Measurements from ENCODE around the gene KIF27.

DNA sequence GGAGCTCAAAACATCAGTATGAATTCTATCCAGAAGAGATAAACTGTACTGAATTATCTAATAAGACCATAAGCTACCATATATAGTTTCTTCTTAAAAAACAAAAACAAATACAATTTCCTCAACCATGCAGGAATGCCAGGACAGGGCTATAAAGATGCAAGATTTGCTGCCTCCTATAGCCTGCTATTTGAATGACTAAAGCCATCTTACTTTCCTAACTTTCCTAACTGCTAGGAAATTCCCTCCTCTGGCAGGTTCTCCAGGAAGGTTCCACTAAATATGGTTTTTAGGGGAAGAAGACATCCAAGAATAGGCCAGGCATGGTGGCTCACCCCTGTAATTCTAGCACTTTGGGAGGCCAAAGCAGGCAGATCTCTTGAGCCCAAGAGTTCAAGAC lies 15.1 kb downstream of the KIF27 start:
- TF ChIP-seq POLR2A (IDR thresholded peaks at IDR 0.05): no peak
- TF ChIP-seq, protein P1, sequence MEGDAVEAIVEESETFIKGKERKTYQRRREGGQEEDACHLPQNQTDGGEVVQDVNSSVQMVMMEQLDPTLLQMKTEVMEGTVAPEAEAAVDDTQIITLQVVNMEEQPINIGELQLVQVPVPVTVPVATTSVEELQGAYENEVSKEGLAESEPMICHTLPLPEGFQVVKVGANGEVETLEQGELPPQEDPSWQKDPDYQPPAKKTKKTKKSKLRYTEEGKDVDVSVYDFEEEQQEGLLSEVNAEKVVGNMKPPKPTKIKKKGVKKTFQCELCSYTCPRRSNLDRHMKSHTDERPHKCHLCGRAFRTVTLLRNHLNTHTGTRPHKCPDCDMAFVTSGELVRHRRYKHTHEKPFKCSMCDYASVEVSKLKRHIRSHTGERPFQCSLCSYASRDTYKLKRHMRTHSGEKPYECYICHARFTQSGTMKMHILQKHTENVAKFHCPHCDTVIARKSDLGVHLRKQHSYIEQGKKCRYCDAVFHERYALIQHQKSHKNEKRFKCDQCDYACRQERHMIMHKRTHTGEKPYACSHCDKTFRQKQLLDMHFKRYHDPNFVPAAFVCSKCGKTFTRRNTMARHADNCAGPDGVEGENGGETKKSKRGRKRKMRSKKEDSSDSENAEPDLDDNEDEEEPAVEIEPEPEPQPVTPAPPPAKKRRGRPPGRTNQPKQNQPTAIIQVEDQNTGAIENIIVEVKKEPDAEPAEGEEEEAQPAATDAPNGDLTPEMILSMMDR (IDR thresholded peaks at IDR 0.05): no peak
